Mesendoderm (in vitro differentiated cells): ENCODE results near the gene DLD.
A peak's percentile ranks its signal among the peaks of the same experiment; 100 is the strongest.

Source experiments
- DNase-seq: peaks from one replicate; pipeline ENCODE4 v3.0.0; 2013
- H2AK5ac ChIP-seq: 2 replicates; pipeline ENCODE4 v1.6.1; 2013; ENCODE audit warnings: low read length, inconsistent platforms
- H2BK120ac ChIP-seq: 2 replicates; pipeline ENCODE4 v1.6.1; 2013; ENCODE audit warnings: low read depth, mild to moderate bottlenecking, low read length, moderate library complexity, mixed read lengths
- H2BK15ac ChIP-seq: replicated peaks from 2 replicates; pipeline ENCODE4 v1.6.1; 2013; ENCODE audit warnings: low read depth, mild to moderate bottlenecking, moderate library complexity
- H2BK5ac ChIP-seq: 2 replicates; pipeline ENCODE4 v1.6.1; 2013; ENCODE audit warnings: low read length, inconsistent platforms
- H3K18ac ChIP-seq: 2 replicates; pipeline ENCODE4 v1.6.1; 2013; ENCODE audit warnings: mild to moderate bottlenecking, low read length, mixed read lengths
- H3K23ac ChIP-seq: one replicate; pipeline ENCODE4 v1.6.1; 2013; ENCODE audit warnings: low read length
- H3K27ac ChIP-seq: 2 replicates; pipeline ENCODE4 v1.5.1; 2013; ENCODE audit warnings: low read depth, mild to moderate bottlenecking, inconsistent platforms, low read length, moderate library complexity
- H3K27me3 ChIP-seq: 2 replicates; pipeline ENCODE4 v1.6.1; 2013; ENCODE audit warnings: low read length, control low read depth, mild to moderate bottlenecking, inconsistent platforms; ENCODE audit not compliant: insufficient read depth, poor library complexity
- H3K36me3 ChIP-seq: 2 replicates; pipeline ENCODE4 v1.6.1; 2013; ENCODE audit warnings: low read length, inconsistent platforms; ENCODE audit not compliant: control insufficient read depth, insufficient read depth
- H3K4ac ChIP-seq: one replicate; pipeline ENCODE4 v1.6.1; 2013; ENCODE audit warnings: low read depth, mild to moderate bottlenecking, low read length, moderate library complexity
- H3K4me1 ChIP-seq: 2 replicates; pipeline ENCODE4 v1.6.1; 2013; ENCODE audit warnings: low read depth, low read length, inconsistent platforms; ENCODE audit not compliant: control insufficient read depth
- H3K4me2 ChIP-seq: 2 replicates; pipeline ENCODE4 v1.6.1; 2013; ENCODE audit warnings: low read length
- H3K4me3 ChIP-seq: 2 replicates; pipeline ENCODE4 v1.5.1; 2013; ENCODE audit warnings: mild to moderate bottlenecking, low read length
- H3K56ac ChIP-seq: one replicate; pipeline ENCODE4 v1.6.1; 2013; ENCODE audit warnings: low read length
- H3K79me1 ChIP-seq: 2 replicates; pipeline ENCODE4 v1.6.1; 2013; ENCODE audit warnings: low read length, inconsistent platforms
- H3K79me2 ChIP-seq: 2 replicates; pipeline ENCODE4 v1.6.1; 2013; ENCODE audit warnings: mild to moderate bottlenecking, low read length; ENCODE audit not compliant: control insufficient read depth, insufficient read depth
- H3K9ac ChIP-seq: 2 replicates; pipeline ENCODE4 v1.6.1; 2013; ENCODE audit warnings: low read length, inconsistent platforms
- H4K5ac ChIP-seq: one replicate; pipeline ENCODE4 v1.6.1; 2013; ENCODE audit warnings: low read length
- H4K8ac ChIP-seq: one replicate; pipeline ENCODE4 v1.6.1; 2013; ENCODE audit warnings: low read depth, mild to moderate bottlenecking, control low read depth, low read length, moderate library complexity
- WGBS: extraction: QIAGEN DNeasy Blood & Tissue Kit; methylation state at CpG from one replicate; pipeline ENCODE4 v1.1.7; 2013; ENCODE audit warnings: low lambda C conversion rate, missing lambda C conversion rate; ENCODE audit not compliant: insufficient coverage; ENCODE audit errors: extremely low coverage; 5-methylcytosine and 5-hydroxymethylcytosine counted together

Gene DLD

GRCh38 chr7:107876916-107877315 lies 14.1 kb upstream of the DLD start:
- no peak overlapping the region for H4K8ac ChIP-seq
- H3K4me3 ChIP-seq = no peak overlapping the region
- H3K4me1 ChIP-seq = no peaks in the 10 kb centered on the region
- H3K18ac ChIP-seq = no peak overlapping the region
- H3K9ac ChIP-seq = no peak overlapping the region
- H2BK120ac ChIP-seq = no peak overlapping the region
- H3K27ac ChIP-seq = no peak overlapping the region
- no peak overlapping the region for H2BK15ac ChIP-seq
- no peaks in the 10 kb centered on the region for H3K27me3 ChIP-seq
- no CpG with 5 or more reads among the region's 2 CpGs for WGBS
- H2BK5ac ChIP-seq = no peak overlapping the region
- H2AK5ac ChIP-seq = no peak overlapping the region
- no peak for DNase-seq
- no peaks in the 10 kb centered on the region for H3K36me3 ChIP-seq
- no peaks in the 10 kb centered on the region for H3K79me1 ChIP-seq
- H4K5ac ChIP-seq = no peak overlapping the region
- H3K79me2 ChIP-seq = no peaks in the 10 kb centered on the region
- H3K56ac ChIP-seq = no peak overlapping the region
- H3K4me2 ChIP-seq = no peak overlapping the region
- no peak overlapping the region for H3K4ac ChIP-seq
- no peak overlapping the region for H3K23ac ChIP-seq

DNA sequence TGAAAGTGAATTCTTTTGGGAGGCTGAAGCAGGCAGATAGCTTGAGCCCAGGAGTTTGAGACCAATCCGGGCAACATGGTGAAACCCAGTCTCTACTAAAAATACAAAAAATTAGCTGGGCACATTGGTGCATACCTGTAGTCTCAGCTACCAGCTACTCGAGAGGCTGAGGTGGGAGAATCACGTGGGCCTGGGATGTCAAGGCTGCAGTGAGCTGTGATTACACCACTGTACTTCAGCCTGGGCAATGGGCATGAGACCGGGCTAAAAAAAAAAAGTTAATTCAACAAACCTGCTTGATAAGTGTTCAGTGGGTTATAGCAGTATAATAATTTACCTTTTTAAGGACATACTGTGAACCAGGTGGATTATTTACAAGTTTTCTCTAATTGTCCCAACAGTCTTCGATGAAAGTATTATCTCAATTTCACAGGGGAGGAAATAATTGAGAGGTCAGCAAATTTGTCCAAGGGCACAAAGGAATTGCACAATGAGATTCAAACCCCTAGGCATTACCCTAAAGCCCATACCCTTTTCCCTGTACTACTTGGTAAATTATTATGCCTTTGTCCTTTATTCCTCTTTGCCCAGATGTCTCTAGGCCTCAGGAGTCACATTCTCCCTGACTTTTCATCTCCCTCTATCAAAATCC lies 13.1 kb upstream of the DLD start:
- H2BK120ac ChIP-seq = no peak overlapping the region
- no CpG with 5 or more reads among the region's 5 CpGs for WGBS

GRCh38 chr7:107878636-107879035 lies 12.3 kb upstream of the DLD start:
- H3K56ac ChIP-seq = no peak overlapping the region
- no peaks in the 10 kb centered on the region for H3K27me3 ChIP-seq
- H3K9ac ChIP-seq = no peak overlapping the region
- H3K4ac ChIP-seq = no peak overlapping the region
- no peak overlapping the region for H4K8ac ChIP-seq
- H3K4me3 ChIP-seq = no peak overlapping the region
- H3K4me1 ChIP-seq = no peaks in the 10 kb centered on the region
- DNase-seq = no peak
- no peaks in the 10 kb centered on the region for H3K36me3 ChIP-seq
- H4K5ac ChIP-seq = no peak overlapping the region
- no peak overlapping the region for H3K4me2 ChIP-seq
- H3K79me2 ChIP-seq = no peaks in the 10 kb centered on the region
- H2AK5ac ChIP-seq = no peak overlapping the region
- H3K18ac ChIP-seq = no peak overlapping the region
- H3K23ac ChIP-seq = no peak overlapping the region
- H2BK5ac ChIP-seq = no peak overlapping the region
- H2BK120ac ChIP-seq = no peak overlapping the region
- WGBS = no CpG with 5 or more reads among the region's 3 CpGs
- no peak overlapping the region for H2BK15ac ChIP-seq
- H3K79me1 ChIP-seq = no peaks in the 10 kb centered on the region
- no peak overlapping the region for H3K27ac ChIP-seq

More for the DNA sequence above, 13.1 kb upstream of the DLD start:
- no peak overlapping the region for H3K9ac ChIP-seq
- H3K36me3 ChIP-seq = no peaks in the 10 kb centered on the region
- H2BK5ac ChIP-seq = no peak overlapping the region
- no peak overlapping the region for H3K18ac ChIP-seq
- H2AK5ac ChIP-seq = no peak overlapping the region
- no peak for DNase-seq
- H3K4ac ChIP-seq = no peak overlapping the region
- H2BK15ac ChIP-seq = no peak overlapping the region
- H3K4me2 ChIP-seq = no peak overlapping the region
- H3K4me1 ChIP-seq = no peaks in the 10 kb centered on the region
- no peaks in the 10 kb centered on the region for H3K27me3 ChIP-seq
- H3K23ac ChIP-seq = no peak overlapping the region
- H3K79me2 ChIP-seq = no peaks in the 10 kb centered on the region
- H3K79me1 ChIP-seq = no peaks in the 10 kb centered on the region
- H3K27ac ChIP-seq = no peak overlapping the region
- H4K5ac ChIP-seq = no peak overlapping the region
- no peak overlapping the region for H3K4me3 ChIP-seq
- H4K8ac ChIP-seq = no peak overlapping the region
- no peak overlapping the region for H3K56ac ChIP-seq

GRCh38 chr7:107879400-107880035 lies 11.5 kb upstream of the DLD start:
- H3K23ac ChIP-seq = no peak overlapping the region
- H3K56ac ChIP-seq = no peak overlapping the region
- DNase-seq = peak; percentile 70
- H3K79me1 ChIP-seq = no peaks in the 10 kb centered on the region
- H4K5ac ChIP-seq = no peak overlapping the region
- no peak overlapping the region for H3K4ac ChIP-seq
- whole genome bisulfite sequencing = no CpG with 5 or more reads among the region's 3 CpGs
- H3K79me2 ChIP-seq = no peaks in the 10 kb centered on the region
- H3K4me2 ChIP-seq = no peak overlapping the region
- H3K4me1 ChIP-seq = no peaks in the 10 kb centered on the region
- H4K8ac ChIP-seq = no peak overlapping the region
- H3K27me3 ChIP-seq = no peaks in the 10 kb centered on the region
- H3K18ac ChIP-seq = no peak overlapping the region
- no peak overlapping the region for H3K4me3 ChIP-seq
- H2BK15ac ChIP-seq = no peak overlapping the region
- no peak overlapping the region for H3K9ac ChIP-seq
- H3K36me3 ChIP-seq = no peaks in the 10 kb centered on the region
- H2AK5ac ChIP-seq = no peak overlapping the region
- no peak overlapping the region for H2BK5ac ChIP-seq
- H2BK120ac ChIP-seq = no peak overlapping the region
- H3K27ac ChIP-seq = no peak overlapping the region

DNA sequence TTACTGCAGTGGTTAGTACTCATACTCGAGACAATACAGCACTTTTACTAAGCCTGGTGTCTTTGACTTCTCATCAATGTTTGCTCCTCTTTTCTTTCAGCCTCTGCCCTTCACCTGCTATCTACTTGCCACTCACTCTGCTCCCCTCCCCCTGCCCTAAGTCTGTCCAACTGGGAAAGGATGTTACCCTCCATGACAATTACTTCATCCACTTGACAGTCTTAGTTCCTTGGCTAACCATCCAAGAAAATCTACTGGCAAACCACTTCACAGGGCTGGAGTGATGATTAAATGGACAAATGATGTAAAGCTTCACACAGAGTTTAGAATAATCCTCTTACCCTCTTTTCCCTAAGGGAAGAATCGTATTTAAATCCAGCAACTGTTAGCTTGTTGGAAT lies 8.2 kb upstream of the DLD start:
- no peak overlapping the region for H3K18ac ChIP-seq
- WGBS = no CpG with 5 or more reads among the region's 2 CpGs
- no peak overlapping the region for H3K9ac ChIP-seq
- H3K79me2 ChIP-seq = no peaks in the 10 kb centered on the region
- no peak overlapping the region for H3K4ac ChIP-seq
- no peak overlapping the region for H3K27ac ChIP-seq
- no peaks in the 10 kb centered on the region for H3K79me1 ChIP-seq
- no peak overlapping the region for H3K56ac ChIP-seq
- H3K27me3 ChIP-seq = no peaks in the 10 kb centered on the region
- no peak overlapping the region for H3K4me2 ChIP-seq
- H2BK15ac ChIP-seq = no peak overlapping the region
- no peak overlapping the region for H4K5ac ChIP-seq
- no peak overlapping the region for H2AK5ac ChIP-seq
- H3K4me3 ChIP-seq = no peak overlapping the region
- no peak overlapping the region for H2BK120ac ChIP-seq
- no peaks in the 10 kb centered on the region for H3K4me1 ChIP-seq
- H3K36me3 ChIP-seq = no peaks in the 10 kb centered on the region
- H4K8ac ChIP-seq = no peak overlapping the region
- H3K23ac ChIP-seq = no peak overlapping the region
- no peak overlapping the region for H2BK5ac ChIP-seq
- DNase-seq = no peak
